Panc1 (cell line): ENCODE results near the gene AKT3. TPM values are rescaled to one million over a fixed set of nuclear protein-coding genes. Genes with fewer than 3 reads are reported as not detected.

ENCODE experiments used
- ATAC-seq: fragments of 200-7000 bp; cut with Tn5 transposase; 2 replicates; pipeline ENCODE4 v1.9.1; 2020; ENCODE audit warnings: mild to moderate bottlenecking, moderate library complexity
- BruUV-seq: library from RNA; stranded (reverse); fragments of 400-500 nt; replicated peaks from 2 replicates; lab custom pipeline; 2021; lab: Mats Ljungman, UMichigan
- CTCF ChIA-PET: fragments of 300-600 bp; sonication (Branson Sonifier 250); formaldehyde crosslinking; loops from one replicate; lab custom pipeline; 2022; ENCODE audit warnings: antibody characterized with exemption; lab: Charles Lee
- POLR2A ChIA-PET: fragments of 300-600 bp; sonication (Branson Sonifier 250); formaldehyde crosslinking; loops from one replicate; lab custom pipeline; 2022; ENCODE audit warnings: antibody characterized with exemption; lab: Charles Lee
- DNase-seq: peaks from one replicate; pipeline ENCODE4 v3.0.0-alpha.2; 2010; ENCODE audit warnings: low read depth, low spot score
- H3K27ac ChIP-seq: 2 replicates; pipeline ENCODE4 v1.5.1; 2011; ENCODE audit warnings: mild to moderate bottlenecking, low read length, inconsistent platforms
- H3K27me3 ChIP-seq: fragments of 200-500 bp; sonication (Bioruptor generic); 2 replicates; pipeline ENCODE4 v1.6.0; 2014; ENCODE audit warnings: low read length, inconsistent platforms; ENCODE audit not compliant: control insufficient read depth, insufficient read depth
- H3K36me3 ChIP-seq: fragments of 200-500 bp; sonication (Bioruptor generic); 2 replicates; pipeline ENCODE4 v1.5.1; 2014; ENCODE audit warnings: inconsistent platforms, mild to moderate bottlenecking, low read length, moderate library complexity; ENCODE audit not compliant: control insufficient read depth, insufficient read depth
- H3K4me1 ChIP-seq: 2 replicates; pipeline ENCODE4 v1.5.1; 2011; ENCODE audit warnings: inconsistent platforms, mild to moderate bottlenecking, low read length, moderate library complexity; ENCODE audit not compliant: control insufficient read depth, insufficient read depth
- H3K4me3 ChIP-seq, 2 experiments: 2 replicates each; pipeline ENCODE4 v1.5.1; 2011 to 2012; ENCODE audit warnings: low read depth in 2 of 2, low read length in 2 of 2, mild to moderate bottlenecking in 2 of 2, inconsistent platforms in 1 of 2, moderate library complexity in 1 of 2
- H3K9me3 ChIP-seq: fragments of 200-500 bp; sonication (Bioruptor generic); 2 replicates; pipeline ENCODE4 v1.5.1; 2014; ENCODE audit warnings: low read depth, mild to moderate bottlenecking, inconsistent platforms, low read length, moderate library complexity; ENCODE audit not compliant: control insufficient read depth, insufficient read depth
- POLR2AphosphoS5 ChIP-seq: IDR thresholded peaks from 2 replicates; pipeline ENCODE4 v1.6.1; 2012; ENCODE audit warnings: mild to moderate bottlenecking, low read depth, low read length, moderate library complexity
- SIN3A ChIP-seq: IDR thresholded peaks from 2 replicates; pipeline ENCODE4 v1.6.1; 2012; ENCODE audit warnings: low read depth, mild to moderate bottlenecking, low read length, moderate library complexity, borderline replicate concordance; ENCODE audit not compliant: insufficient read depth
- TCF7L2 ChIP-seq: IDR thresholded peaks from 2 replicates; pipeline ENCODE4 v1.6.1; 2011; ENCODE audit warnings: mild to moderate bottlenecking, low read depth, low read length, inconsistent platforms
- in situ Hi-C: cut with HindIII; loops from 2 replicates; pipeline ENCODE4 v1.10.0; 2016; ENCODE audit warnings: low sequenced_read_pairs, low pct_unique_long_range_greater_than_20kb
- intact Hi-C: fragments of 100-400 bp; cut with micrococcal nuclease; formaldehyde crosslinking; loops from one replicate; pipeline ENCODE4 v1.10.0; 2022; ENCODE audit not compliant: unreplicated experiment
- total RNA-seq: library from RNA; stranded (reverse); gene quantifications from one replicate; pipeline ENCODE4 v1.2.1, GENCODE V29; 2021; ENCODE audit not compliant: unreplicated experiment
- TF ChIP-seq, protein P1 (sequence below): fragments of 450-650 bp; IDR thresholded peaks from 2 replicates; pipeline ENCODE4 v1.5.1; 2017; ENCODE audit warnings: mild to moderate bottlenecking
- TF ChIP-seq, protein P2 (sequence below), 2 experiments: IDR thresholded peaks; 2 replicates each; pipeline ENCODE4 v1.6.1; 2011 to 2012; ENCODE audit warnings: low read depth in 2 of 2, control low read depth in 1 of 2, low read length in 1 of 2, mild to moderate bottlenecking in 1 of 2, moderate library complexity in 1 of 2; ENCODE audit not compliant: insufficient read depth in 1 of 2

Gene AKT3
- total RNA-seq, 1 experiment from 2014 or later: 11.0 TPM

- no peak for DNase-seq
- intact Hi-C loops (no loop called here), in situ Hi-C loops (no loop called here)
- ChIA-PET POLR2A (no interaction called here), CTCF (no interaction called here)
- no peaks in the 10 kb centered on the region for H3K4me1 ChIP-seq
- H3K36me3 ChIP-seq: no peaks in the 10 kb centered on the region
- BruUV-seq: no TSS peak
- no peak for ATAC-seq
- H3K9me3 ChIP-seq: no peaks in the 10 kb centered on the region
- no peak overlapping the region for H3K4me3 ChIP-seq
- no peaks in the 10 kb centered on the region for H3K27me3 ChIP-seq
- no peak overlapping the region for H3K27ac ChIP-seq
- TF ChIP-seq, protein P1, sequence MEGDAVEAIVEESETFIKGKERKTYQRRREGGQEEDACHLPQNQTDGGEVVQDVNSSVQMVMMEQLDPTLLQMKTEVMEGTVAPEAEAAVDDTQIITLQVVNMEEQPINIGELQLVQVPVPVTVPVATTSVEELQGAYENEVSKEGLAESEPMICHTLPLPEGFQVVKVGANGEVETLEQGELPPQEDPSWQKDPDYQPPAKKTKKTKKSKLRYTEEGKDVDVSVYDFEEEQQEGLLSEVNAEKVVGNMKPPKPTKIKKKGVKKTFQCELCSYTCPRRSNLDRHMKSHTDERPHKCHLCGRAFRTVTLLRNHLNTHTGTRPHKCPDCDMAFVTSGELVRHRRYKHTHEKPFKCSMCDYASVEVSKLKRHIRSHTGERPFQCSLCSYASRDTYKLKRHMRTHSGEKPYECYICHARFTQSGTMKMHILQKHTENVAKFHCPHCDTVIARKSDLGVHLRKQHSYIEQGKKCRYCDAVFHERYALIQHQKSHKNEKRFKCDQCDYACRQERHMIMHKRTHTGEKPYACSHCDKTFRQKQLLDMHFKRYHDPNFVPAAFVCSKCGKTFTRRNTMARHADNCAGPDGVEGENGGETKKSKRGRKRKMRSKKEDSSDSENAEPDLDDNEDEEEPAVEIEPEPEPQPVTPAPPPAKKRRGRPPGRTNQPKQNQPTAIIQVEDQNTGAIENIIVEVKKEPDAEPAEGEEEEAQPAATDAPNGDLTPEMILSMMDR: no peak
- TF ChIP-seq SIN3A (no peak), POLR2AphosphoS5 (no peak), TCF7L2 (no peak)
- TF ChIP-seq, protein P2, sequence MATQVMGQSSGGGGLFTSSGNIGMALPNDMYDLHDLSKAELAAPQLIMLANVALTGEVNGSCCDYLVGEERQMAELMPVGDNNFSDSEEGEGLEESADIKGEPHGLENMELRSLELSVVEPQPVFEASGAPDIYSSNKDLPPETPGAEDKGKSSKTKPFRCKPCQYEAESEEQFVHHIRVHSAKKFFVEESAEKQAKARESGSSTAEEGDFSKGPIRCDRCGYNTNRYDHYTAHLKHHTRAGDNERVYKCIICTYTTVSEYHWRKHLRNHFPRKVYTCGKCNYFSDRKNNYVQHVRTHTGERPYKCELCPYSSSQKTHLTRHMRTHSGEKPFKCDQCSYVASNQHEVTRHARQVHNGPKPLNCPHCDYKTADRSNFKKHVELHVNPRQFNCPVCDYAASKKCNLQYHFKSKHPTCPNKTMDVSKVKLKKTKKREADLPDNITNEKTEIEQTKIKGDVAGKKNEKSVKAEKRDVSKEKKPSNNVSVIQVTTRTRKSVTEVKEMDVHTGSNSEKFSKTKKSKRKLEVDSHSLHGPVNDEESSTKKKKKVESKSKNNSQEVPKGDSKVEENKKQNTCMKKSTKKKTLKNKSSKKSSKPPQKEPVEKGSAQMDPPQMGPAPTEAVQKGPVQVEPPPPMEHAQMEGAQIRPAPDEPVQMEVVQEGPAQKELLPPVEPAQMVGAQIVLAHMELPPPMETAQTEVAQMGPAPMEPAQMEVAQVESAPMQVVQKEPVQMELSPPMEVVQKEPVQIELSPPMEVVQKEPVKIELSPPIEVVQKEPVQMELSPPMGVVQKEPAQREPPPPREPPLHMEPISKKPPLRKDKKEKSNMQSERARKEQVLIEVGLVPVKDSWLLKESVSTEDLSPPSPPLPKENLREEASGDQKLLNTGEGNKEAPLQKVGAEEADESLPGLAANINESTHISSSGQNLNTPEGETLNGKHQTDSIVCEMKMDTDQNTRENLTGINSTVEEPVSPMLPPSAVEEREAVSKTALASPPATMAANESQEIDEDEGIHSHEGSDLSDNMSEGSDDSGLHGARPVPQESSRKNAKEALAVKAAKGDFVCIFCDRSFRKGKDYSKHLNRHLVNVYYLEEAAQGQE (IDR thresholded peaks at IDR 0.05; ENCODE audit: insufficient read depth in 1 of 2, low read depth in 2 of 2, low read length in 1 of 2): no peak
These were observed 378.9 kb downstream of the AKT3 start for GRCh38 chr1:243471026-243471685.

DNA sequence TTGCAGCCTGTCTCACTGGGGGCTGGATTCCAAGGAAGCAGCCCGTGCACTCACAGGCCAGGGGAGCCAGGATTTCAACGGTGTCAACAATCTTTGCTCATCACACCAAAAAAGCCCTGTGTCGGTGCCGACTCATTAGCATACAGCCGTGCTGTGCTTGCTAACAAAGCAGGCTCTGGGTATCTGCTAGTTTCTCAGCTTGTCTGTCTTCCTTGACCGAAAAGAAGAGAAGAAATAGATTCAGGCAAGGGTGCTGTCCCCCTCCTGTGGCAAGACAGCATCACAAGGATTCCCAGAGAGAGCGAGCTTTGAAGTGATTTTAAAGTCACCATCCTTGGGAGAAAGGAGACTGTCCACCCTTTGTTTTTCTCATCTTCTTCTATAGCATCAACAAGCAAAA, 379.5 kb downstream of the AKT3 start:
- intact Hi-C loops: no loop called here
- H3K4me1 ChIP-seq: no peaks in the 10 kb centered on the region
- ChIA-PET POLR2A (no interaction called here), CTCF (interaction anchor here (0.5 kb wide), 1 partner anchor 8 kb away, joined by 3 read pairs; no protein-coding TSS in a partner anchor)
- H3K27ac ChIP-seq: no peak overlapping the region
- H3K27me3 ChIP-seq: no peaks in the 10 kb centered on the region
- H3K36me3 ChIP-seq: no peaks in the 10 kb centered on the region
- H3K9me3 ChIP-seq: no peaks in the 10 kb centered on the region
- DNase-seq: no peak
- no TSS peak for BruUV-seq
- in situ Hi-C loops: no loop called here
- TF ChIP-seq SIN3A (no peak), POLR2AphosphoS5 (no peak), TCF7L2 (no peak)
- TF ChIP-seq, protein P2 (IDR thresholded peaks at IDR 0.05; ENCODE audit: insufficient read depth in 1 of 2, low read depth in 2 of 2, low read length in 1 of 2): no peak
- TF ChIP-seq, protein P1: no peak
- H3K4me3 ChIP-seq: no peak overlapping the region
- ATAC-seq: no peak
